GM10248 (cell line): ENCODE results near the gene SLC3A2.

Experiments used
- CTCF ChIA-PET: fragments of 300-600 bp; sonication (Branson Sonifier 250); formaldehyde crosslinking; extraction: SDS; loops from one replicate; lab custom pipeline; 2021; ENCODE audit warnings: antibody characterized with exemption; lab: Yijun Ruan, JAX
- POLR2A ChIA-PET: fragments of 350-650 bp; sonication (Branson Sonifier 250); formaldehyde crosslinking; extraction: SDS; loops from one replicate; lab custom pipeline; 2020; ENCODE audit warnings: antibody characterized with exemption; lab: Yijun Ruan, JAX
- DNase-seq: peaks from one replicate; pipeline ENCODE4 v3.0.0; 2012; ENCODE audit errors: extremely low spot score
- TF ChIP-seq, protein P1 (sequence below): IDR thresholded peaks from 2 replicates; pipeline ENCODE4 v1.5.1; 2012; ENCODE audit warnings: mild to moderate bottlenecking, low read depth; ENCODE audit errors: extremely low read depth, missing control alignments, control extremely low read depth

SLC3A2 gene

GRCh38 chr11:62880803-62881578, at the start of gene SLC3A2:
TSS of gene SLC3A2 (plus strand) at chr11:62880896. CDS start at chr11:62881024, 128 bp downstream.
- TF ChIP-seq, protein P1, sequence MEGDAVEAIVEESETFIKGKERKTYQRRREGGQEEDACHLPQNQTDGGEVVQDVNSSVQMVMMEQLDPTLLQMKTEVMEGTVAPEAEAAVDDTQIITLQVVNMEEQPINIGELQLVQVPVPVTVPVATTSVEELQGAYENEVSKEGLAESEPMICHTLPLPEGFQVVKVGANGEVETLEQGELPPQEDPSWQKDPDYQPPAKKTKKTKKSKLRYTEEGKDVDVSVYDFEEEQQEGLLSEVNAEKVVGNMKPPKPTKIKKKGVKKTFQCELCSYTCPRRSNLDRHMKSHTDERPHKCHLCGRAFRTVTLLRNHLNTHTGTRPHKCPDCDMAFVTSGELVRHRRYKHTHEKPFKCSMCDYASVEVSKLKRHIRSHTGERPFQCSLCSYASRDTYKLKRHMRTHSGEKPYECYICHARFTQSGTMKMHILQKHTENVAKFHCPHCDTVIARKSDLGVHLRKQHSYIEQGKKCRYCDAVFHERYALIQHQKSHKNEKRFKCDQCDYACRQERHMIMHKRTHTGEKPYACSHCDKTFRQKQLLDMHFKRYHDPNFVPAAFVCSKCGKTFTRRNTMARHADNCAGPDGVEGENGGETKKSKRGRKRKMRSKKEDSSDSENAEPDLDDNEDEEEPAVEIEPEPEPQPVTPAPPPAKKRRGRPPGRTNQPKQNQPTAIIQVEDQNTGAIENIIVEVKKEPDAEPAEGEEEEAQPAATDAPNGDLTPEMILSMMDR: peak; percentile 80
- CTCF ChIA-PET: interaction anchor here (0.6 to 3.3 kb wide), 27 partner anchors 8 to 958 kb away, joined by 3 to 22 read pairs (median 4); partner anchors contain the start of genes C11orf98, CSKMT, HNRNPUL2 and MARK2
- peak; percentile 91 for DNase-seq
- POLR2A ChIA-PET: interaction anchor here (0.7 to 2.0 kb wide), 9 partner anchors 9 to 1451 kb away, joined by 5 to 14 read pairs (median 9); partner anchors contain the start of genes C11orf98, CSKMT, SDHAF2 and WDR74

- POLR2A ChIA-PET: interaction anchor here (0.7 to 2.4 kb wide), 8 partner anchors 10 to 166 kb away, joined by 4 to 67 read pairs (median 9); partner anchors contain the start of genes C11orf98, CSKMT, NXF1 and TMEM179B
- DNase-seq: peak; percentile 53
- CTCF ChIA-PET: interaction anchor here (1.0 to 1.7 kb wide), 2 partner anchors 15 to 44 kb away, joined by 6 read pairs; partner anchors contain the start of gene TMEM179B
- TF ChIP-seq, protein P1: no peak
Observed at GRCh38 chr11:62830904-62831519, 49.7 kb upstream of the SLC3A2 start.

GRCh38 chr11:62831520-62832335, 49.0 kb upstream of the SLC3A2 start, which contains the start of gene STX5:
TSS of gene STX5 (minus strand) at chr11:62832051. CDS start at chr11:62831243, 808 bp downstream.
- CTCF ChIA-PET: interaction anchor here (0.7 to 2.0 kb wide), 6 partner anchors 7 to 46 kb away, joined by 3 to 8 read pairs (median 4); partner anchors contain the start of gene NXF1
- peak; percentile 98 for DNase-seq
- TF ChIP-seq, protein P1: no peak
- POLR2A ChIA-PET: interaction anchor here (0.6 to 2.4 kb wide), 23 partner anchors 9 to 1373 kb away, joined by 3 to 67 read pairs (median 6); partner anchors contain the start of genes C11orf98, CSKMT, NXF1 and POLR2G

DNA sequence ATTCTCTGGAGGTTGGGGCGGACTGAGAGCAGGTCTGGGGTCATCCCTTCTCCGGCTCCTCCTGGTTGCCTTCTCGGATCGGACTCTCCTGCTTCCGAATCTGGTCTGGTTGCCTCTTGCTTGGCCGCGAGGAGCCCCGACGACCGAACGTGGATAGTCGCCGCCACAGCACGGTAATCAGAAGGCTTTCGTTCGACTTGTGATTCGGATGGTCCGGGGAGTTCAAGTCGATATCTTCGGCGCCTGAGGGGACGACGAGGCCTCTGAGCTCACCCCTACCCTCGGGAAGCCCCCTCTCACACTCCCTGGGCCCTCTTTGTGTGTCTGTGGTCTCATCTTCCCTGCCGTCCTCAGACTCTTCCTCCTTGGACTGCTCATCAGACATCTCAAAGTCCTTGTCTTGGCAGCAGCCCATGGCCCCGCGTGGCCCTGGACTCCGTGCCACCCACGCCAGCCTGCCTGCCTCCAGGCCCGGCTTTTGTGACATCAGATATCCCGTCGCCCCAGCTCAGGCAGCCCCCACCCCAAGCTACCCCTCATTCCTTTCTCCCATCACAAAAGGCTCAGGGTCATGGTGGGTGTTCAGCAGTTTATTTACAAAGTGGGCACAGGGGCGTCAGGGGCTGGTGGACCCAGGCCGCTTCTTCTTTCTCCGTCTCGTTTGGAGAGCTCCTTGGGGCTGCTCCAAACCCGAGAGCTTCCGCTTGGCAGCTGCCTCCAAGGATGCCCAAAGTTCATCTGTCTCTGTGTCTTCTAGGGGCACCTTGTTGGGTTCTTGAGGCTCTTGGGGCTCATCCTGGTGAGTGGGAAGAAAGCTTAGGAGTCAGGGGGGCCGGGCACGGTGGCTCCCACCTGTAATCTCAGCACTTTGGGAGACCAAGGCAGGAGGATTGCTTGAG, 48.1 kb upstream of the SLC3A2 start, which contains the start of gene TEX54:
TSS of gene TEX54 (minus strand) at position 506 of the 899 bp plus-strand sequence.
- no peak for DNase-seq
- POLR2A ChIA-PET: interaction anchor here (0.6 to 2.4 kb wide), 16 partner anchors 8 to 1372 kb away, joined by 3 to 67 read pairs (median 8); partner anchors contain the start of genes NXF1, POLR2G, TMEM179B and ZBTB3

DNA sequence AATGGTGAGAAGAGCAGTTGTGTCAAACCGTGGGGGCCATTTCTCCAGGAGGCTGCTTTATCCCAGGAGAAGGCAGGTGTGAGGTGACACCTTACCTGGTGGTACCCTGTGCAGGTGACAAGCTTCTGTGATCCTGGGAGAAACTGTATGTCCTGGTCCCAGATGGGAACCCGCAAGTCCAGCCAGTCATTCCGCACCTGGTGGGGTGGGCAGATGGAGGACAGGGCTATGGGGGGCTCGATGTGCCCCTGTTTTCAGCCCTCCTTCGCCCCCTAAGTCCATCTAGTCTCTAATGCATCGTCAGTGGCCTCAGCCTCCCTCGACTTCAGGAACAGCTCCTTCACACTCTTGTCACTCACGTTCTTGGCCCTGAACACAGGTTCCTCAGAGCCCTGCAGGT, 45.4 kb upstream of the SLC3A2 start:
- TF ChIP-seq, protein P1: no peak
- DNase-seq: no peak
- POLR2A ChIA-PET: no interaction called here
- CTCF ChIA-PET: interaction anchor here (0.8 to 0.9 kb wide), 2 partner anchors 9 to 43 kb away, joined by 3 to 4 read pairs; no protein-coding TSS in a partner anchor

More for the DNA sequence above, 48.1 kb upstream of the SLC3A2 start, which contains the start of gene TEX54:
- TF ChIP-seq, protein P1: no peak
- CTCF ChIA-PET: interaction anchor here (0.7 to 2.0 kb wide), 6 partner anchors 8 to 46 kb away, joined by 3 to 8 read pairs (median 4); partner anchors contain the start of gene NXF1
